GM12892 (cell line): Measurements from ENCODE around the gene ZNF133.
"Not testable (repeated sequence)": the region's sequence is repeated elsewhere in the genome, so short reads cannot be mapped to it uniquely, and the experiment has no call there.

Experiments used
- DNase-seq: peaks from one replicate; pipeline ENCODE4 v3.0.0; 2011; ENCODE audit not compliant: insufficient read length
- FAIRE-seq: peaks from 2 replicates; lab custom pipeline; 2011; peaks lifted over from hg19 to GRCh38; lab: Jason Lieb, UNC
- POLR2A ChIP-seq: IDR thresholded peaks from 2 replicates; pipeline ENCODE4 v1.6.1; 2011; ENCODE audit warnings: low read depth, low read length, control low read depth
- POLR2AphosphoS5 ChIP-seq: IDR thresholded peaks from 2 replicates; pipeline ENCODE4 v1.6.1; 2011; ENCODE audit warnings: low read depth, low read length, control low read depth
- TAF1 ChIP-seq: IDR thresholded peaks from 2 replicates; pipeline ENCODE4 v1.6.1; 2011; ENCODE audit warnings: low read depth, mild to moderate bottlenecking, control low read depth, low read length, borderline replicate concordance

ZNF133 gene

GRCh38 chr20:18323705-18324104 is 35.4 kb downstream of the ZNF133 start:
- DNase-seq (no peak), FAIRE-seq (no peak)
- no peak for TF ChIP-seq TAF1
- TF ChIP-seq POLR2AphosphoS5 = no peak
- no peak for TF ChIP-seq POLR2A

GRCh38 chr20:18324596-18325089 is 36.3 kb downstream of the ZNF133 start:
- DNase-seq (no peak), FAIRE-seq (no peak)
- TF ChIP-seq TAF1 = no peak
- no peak for TF ChIP-seq POLR2AphosphoS5
- TF ChIP-seq POLR2A = no peak

- TF ChIP-seq TAF1 (no peak), POLR2AphosphoS5 (no peak), POLR2A (no peak)
- FAIRE-seq (no peak), DNase-seq (no peak)
These were observed 38.7 kb downstream of the ZNF133 start for GRCh38 chr20:18326990-18327389.

GRCh38 chr20:18331694-18332093 is 43.4 kb downstream of the ZNF133 start:
- no peak for DNase-seq
- FAIRE-seq = no peak
- no peak for TF ChIP-seq TAF1
- TF ChIP-seq POLR2AphosphoS5 = no peak
- no peak for TF ChIP-seq POLR2A

- not testable (repeated sequence) for DNase-seq, FAIRE-seq
These were observed 61.4 kb downstream of the ZNF133 start for GRCh38 chr20:18349749-18350148.

- no peak for FAIRE-seq
- TF ChIP-seq POLR2AphosphoS5 = no peak
- TF ChIP-seq TAF1 = no peak
- no peak for TF ChIP-seq POLR2A
These were observed 71.5 kb downstream of the ZNF133 start for GRCh38 chr20:18359854-18360253.

GRCh38 chr20:18360635-18361034 is 72.3 kb downstream of the ZNF133 start:
- FAIRE-seq = no peak
- no peak for DNase-seq
- TF ChIP-seq POLR2A (no peak), POLR2AphosphoS5 (no peak), TAF1 (no peak)

More at GRCh38 chr20:18359854-18360253, 71.5 kb downstream of the ZNF133 start:
- DNase-seq = no peak

- no peak for DNase-seq
- TF ChIP-seq TAF1 = no peak
- no peak for TF ChIP-seq POLR2AphosphoS5
- no peak for TF ChIP-seq POLR2A
- no peak for FAIRE-seq
These were observed 73.4 kb downstream of the ZNF133 start for GRCh38 chr20:18361678-18362077.

GRCh38 chr20:18362916-18363315 is 74.6 kb downstream of the ZNF133 start:
- DNase-seq (no peak), FAIRE-seq (no peak)
- TF ChIP-seq TAF1 (no peak), POLR2AphosphoS5 (no peak), POLR2A (no peak)

- no peak for FAIRE-seq
These were observed 75.4 kb downstream of the ZNF133 start for GRCh38 chr20:18363708-18364107.

GRCh38 chr20:18364768-18365167 is 76.4 kb downstream of the ZNF133 start:
- FAIRE-seq (no peak), DNase-seq (no peak)
- TF ChIP-seq POLR2AphosphoS5 (no peak), POLR2A (no peak)

More at GRCh38 chr20:18363708-18364107, 75.4 kb downstream of the ZNF133 start:
- DNase-seq = no peak
- TF ChIP-seq POLR2AphosphoS5 (no peak), POLR2A (no peak), TAF1 (no peak)
